ENCODE data around the gene GPC3.

DNA sequence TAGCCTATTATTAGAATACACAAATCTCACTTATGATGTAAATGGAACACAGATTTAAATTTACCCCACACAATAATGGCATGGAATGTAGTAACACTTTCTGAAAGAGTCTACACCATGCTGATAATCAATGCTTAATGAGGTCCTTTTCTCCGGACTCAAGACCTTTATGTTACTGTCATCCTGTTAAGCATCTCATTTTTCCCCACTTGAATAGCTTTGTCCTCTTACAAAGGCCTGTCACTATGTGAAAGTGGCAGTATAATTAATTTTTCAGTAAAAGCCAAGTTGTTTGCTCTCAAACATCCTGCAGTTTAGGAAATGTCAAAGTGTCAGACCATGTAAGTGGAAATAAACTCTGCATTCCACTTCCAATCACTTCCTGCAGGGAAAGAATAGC, 96.4 kb downstream of the GPC3 start:
- no peak for TF ChIP-seq POLR2A (IDR thresholded peaks at IDR 0.05)
- TF ChIP-seq, protein P1, sequence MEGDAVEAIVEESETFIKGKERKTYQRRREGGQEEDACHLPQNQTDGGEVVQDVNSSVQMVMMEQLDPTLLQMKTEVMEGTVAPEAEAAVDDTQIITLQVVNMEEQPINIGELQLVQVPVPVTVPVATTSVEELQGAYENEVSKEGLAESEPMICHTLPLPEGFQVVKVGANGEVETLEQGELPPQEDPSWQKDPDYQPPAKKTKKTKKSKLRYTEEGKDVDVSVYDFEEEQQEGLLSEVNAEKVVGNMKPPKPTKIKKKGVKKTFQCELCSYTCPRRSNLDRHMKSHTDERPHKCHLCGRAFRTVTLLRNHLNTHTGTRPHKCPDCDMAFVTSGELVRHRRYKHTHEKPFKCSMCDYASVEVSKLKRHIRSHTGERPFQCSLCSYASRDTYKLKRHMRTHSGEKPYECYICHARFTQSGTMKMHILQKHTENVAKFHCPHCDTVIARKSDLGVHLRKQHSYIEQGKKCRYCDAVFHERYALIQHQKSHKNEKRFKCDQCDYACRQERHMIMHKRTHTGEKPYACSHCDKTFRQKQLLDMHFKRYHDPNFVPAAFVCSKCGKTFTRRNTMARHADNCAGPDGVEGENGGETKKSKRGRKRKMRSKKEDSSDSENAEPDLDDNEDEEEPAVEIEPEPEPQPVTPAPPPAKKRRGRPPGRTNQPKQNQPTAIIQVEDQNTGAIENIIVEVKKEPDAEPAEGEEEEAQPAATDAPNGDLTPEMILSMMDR (IDR thresholded peaks at IDR 0.05): no peak
